ENCODE data around the gene UGT1A5.

Gene UGT1A5

DNA sequence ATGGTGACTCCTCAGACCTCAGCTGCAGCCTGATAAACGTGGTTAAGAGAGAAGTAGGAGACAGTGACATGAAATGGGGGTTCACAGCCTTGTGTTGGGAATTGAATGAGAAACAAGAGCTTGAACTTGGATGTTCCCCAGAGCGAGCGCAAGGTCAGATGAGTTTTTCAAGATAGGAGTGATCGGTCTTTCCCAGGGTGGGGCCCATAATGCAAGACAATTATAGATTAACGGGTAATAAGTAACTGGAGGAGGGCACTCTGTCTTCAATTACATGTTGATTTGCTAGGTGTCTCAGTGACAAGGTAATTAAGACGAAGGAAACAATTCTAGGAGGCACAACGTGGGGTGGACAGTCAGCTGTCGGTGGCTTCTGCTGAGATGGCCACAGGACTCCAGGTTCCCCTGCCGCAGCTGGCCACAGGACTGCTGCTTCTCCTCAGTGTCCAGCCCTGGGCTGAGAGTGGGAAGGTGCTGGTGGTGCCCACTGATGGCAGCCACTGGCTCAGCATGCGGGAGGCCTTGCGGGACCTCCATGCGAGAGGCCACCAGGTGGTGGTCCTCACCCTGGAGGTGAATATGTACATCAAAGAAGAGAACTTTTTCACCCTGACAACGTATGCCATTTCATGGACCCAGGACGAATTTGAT, at the start of gene UGT1A5:
TSS of gene UGT1A5 (plus strand) at position 297 of the 651 bp plus-strand sequence. CDS start at position 382, 85 bp downstream.
- DNase-seq: no peak

DNA sequence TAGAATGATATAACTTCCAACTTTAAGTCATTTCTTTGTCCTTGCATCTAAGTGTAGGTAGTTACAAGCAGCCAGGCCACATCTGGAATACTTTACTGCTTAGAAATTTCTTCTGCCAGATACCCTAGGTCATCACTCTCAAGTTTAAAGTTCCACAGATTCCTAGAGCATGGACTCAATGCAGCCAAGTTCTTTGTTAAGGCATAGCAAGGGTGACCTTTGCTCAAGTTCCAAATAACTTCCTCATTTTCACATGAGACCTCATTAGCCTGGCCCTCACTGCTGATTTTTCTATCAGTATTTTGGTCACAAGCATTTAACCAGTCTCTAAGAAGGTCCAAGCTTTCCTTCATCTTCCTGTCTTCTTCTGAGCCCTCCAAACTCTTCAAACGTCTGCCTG, 48.8 kb upstream of the UGT1A5 start:
- DNase-seq: no peak

DNA sequence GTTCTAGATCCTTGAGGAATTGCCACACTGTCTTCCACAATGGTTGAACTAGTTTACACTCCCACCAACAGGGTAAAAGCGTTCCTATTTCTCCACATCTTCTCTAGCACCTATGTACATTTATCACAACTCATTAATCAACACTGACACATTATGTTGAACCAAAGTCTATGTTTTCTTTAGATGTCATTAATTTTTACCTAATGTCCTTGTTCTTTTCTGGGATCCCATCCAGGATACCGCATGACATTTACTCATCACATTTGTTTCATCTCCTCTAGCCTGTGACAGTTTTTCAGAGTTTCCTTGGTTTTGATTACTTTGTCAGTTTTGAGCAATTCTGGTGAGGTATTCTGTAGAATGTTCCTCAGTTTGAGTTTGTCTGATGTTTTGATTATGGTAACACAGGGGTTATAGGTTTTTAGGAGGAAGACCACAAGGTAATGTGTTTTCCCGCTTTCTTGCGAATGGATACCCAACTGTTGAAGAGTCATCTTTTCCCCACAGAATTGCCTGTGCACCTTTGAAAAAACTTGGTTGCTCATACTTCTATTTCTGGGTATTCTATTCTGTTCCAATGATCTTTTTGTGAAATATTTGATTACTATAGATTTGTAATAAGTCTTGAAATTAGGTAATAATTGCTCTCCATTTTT, 44.0 kb upstream of the UGT1A5 start:
- DNase-seq: no peak

DNA sequence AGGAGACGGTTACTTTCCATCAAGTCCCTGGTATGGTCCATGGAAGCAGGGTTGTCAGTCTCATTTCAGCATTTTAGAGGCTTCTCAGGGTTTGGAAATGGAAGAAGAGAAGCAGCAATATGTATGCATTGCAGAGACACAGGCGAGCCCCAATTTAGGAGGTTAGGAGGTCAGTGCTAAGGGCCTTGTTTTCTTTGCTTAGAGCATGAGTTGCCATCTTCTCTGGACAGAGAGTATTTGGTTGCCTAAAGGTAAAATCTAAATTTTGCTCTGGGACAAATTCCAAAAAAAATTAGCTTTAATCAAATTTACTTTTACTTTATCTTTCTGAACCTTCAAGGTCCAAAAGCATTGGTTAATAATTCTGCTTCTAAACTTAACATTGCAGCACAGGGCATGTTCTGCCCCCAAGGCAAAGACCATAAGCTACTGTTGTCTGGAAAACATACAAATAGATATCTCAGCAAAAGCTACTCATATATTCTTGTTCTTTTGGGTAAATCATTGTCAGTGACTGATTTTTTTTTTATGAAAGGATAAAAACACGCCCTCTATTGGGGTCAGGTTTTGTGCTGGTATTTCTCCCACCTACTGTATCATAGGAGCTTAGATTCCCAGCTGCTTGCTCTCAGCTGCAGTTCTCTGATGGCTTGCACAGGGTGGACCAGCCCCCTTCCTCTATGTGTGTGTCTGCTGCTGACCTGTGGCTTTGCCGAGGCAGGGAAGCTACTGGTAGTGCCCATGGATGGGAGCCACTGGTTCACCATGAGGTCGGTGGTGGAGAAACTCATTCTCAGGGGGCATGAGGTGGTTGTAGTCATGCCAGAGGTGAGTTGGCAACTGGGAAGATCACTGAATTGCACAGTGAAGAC, 41.2 kb upstream of the UGT1A5 start, which contains the start of gene UGT1A9:
TSS of gene UGT1A9 (plus strand) at position 609 of the 872 bp plus-strand sequence. CDS start at position 646, 37 bp downstream.
- no peak for DNase-seq

DNA sequence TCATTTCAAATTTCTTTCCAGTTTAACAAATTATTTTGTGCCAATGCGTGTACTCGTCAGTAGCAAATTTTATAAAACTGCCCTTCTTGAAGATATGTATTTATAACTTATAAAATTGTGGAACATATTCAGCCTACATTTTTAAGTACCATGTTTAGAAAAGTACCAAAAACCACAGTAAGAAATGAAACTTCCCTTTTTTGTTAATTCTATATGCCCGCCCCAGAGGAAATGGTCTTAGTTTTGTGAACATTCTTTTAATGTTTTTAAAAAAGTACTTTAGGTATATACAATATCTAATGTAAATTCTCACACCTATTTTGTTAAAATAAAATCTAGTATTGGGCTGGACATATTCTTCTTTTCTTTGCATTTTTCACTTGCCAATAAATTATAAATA, 39.8 kb upstream of the UGT1A5 start:
- no peak for DNase-seq

DNA sequence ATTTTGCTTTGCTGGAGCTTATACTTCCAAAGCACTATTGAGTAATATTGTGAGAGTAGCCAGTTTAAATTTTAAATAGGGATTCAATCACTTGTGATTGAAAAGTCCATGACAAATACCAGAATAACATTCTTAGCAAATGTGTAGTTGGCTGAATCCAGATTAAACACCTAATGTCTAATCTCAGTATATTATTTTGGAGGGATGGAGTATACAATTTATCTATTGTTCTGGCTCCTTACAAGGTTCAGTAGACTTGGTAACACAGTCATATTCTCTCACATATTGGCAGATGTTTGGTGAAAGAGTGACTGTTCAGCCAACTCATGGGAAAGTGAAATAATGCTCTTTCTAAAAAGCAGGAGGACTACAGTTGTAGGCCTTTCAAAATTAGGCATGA, 38.8 kb upstream of the UGT1A5 start:
- DNase-seq: no peak

DNA sequence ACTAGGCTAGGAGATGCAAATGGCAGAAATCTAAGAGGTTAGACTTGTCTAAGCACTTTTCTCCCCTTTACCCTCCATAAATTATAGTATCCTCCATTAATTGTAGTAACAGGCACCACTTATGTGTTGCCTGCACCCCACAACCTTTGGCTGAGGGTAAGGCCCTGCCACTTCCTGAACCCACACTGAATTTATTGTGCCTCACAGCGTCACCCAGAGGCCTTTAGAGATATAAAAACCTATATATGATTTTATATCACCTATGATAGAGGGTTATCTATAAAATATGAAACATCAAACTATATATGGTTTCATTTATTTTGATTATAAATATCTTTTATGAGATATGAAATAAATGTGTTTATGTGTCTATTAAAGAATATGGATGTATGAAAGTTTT, 38.4 kb upstream of the UGT1A5 start:
- no peak for DNase-seq

DNA sequence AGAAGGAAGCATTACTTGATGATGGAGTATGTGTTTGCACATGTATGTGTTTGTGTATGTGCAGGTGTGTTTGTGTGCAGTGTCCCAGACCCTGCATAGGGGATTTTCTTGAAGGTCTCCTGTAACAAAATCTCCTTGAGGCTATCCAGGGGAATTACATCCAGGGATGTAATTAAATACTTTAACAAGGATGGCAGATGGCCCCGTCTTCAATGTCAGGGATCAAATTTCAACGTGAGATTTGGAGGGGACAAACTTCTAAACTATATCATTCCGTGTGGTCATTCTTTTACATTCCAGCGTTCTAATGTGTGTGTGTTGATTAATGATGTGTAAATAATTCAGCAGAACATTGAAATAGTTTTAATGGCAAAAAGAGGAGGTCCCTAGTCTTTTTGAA, 37.7 kb upstream of the UGT1A5 start:
- no peak for DNase-seq

DNA sequence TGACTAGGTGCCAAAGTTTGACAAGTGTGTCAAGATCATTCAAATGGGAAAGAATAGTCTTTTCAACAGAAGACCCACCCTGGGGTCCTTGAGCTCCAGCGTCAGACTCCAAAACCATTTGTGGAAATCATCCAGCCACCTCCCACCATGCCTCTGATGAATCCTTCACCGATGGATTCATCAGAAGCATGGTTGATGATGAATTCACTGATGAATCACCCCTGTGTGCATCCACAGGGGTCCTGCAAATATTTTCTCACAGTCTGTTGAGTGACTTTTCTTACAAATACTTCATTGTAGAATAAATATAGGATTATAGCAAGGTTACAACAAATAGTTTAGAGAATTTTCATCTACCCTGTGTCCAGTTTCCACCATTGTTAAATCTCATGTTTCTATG, 36.7 kb upstream of the UGT1A5 start:
- DNase-seq: no peak

DNA sequence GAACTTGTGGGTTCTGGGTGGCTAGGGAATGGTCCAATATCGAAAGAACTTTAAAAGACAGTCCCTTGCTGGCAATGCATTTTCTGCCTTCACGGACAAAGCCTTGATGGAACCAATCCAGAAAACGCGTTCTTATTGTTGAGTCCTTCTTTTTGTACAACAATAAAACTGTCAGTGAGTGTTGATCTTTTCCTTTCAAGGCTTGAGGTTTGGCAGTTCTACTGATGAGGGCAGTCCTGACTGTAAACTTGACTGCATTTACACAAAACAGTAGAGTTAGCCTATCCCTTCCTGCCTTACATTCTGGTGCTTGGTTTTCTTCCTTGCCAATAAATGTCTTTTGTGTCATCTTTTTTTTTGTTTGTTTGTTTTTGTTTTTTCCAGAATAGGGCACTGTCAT, 33.5 kb upstream of the UGT1A5 start:
- no peak for DNase-seq

DNA sequence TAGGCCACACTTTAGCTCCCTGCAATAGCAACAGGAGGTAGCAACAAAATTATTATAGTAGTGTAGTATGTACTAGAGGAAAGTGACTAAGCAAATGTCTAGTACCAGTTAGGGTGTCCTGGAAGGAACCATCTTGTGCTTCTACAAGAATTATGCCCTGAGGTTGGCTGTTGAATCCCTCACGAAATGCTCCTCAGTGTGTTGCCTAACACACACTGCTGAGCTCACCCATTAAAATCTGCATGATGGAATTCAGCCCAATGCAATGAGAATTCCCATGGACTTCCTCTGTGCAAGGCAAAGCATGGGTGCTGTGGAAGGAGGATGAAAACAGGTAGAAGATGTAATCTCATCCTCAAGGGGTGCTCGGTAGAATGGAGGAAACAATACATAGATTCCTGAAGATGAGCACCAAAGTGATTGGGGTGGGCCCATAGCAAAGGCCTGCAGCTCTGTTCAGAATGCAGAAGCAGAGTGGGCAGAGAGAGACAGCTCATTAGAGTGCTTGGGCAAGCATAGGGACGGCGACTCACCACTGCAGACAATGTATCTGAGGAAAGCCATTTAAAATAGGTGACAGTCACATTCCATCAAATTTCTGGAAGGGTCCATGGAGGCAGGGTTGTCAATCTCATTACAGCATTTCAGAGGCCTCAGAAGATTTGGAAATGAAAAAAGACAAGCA, 32.2 kb upstream of the UGT1A5 start:
- DNase-seq: no peak

DNA sequence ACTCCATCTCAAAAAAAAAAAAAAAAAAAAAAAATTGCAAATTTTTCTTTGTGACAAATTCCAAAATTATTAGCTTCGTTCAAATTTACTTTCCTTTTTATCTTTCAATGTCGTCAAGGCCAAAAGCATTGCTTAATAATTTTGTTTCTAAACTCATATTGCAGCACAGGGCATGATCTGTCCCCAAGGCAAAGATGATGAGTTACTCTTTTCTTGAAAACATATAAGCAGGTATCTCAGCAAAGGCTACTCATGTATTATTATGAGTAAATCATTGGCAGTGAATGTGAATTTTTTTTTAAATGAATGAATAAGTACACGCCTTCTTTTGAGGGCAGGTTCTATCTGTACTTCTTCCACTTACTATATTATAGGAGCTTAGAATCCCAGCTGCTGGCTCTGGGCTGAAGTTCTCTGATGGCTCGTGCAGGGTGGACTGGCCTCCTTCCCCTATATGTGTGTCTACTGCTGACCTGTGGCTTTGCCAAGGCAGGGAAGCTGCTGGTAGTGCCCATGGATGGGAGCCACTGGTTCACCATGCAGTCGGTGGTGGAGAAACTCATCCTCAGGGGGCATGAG, 31.1 kb upstream of the UGT1A5 start, which contains the start of gene UGT1A7:
TSS of gene UGT1A7 (plus strand) at position 381 of the 579 bp plus-strand sequence. CDS start at position 418, 37 bp downstream.
- DNase-seq: no peak

DNA sequence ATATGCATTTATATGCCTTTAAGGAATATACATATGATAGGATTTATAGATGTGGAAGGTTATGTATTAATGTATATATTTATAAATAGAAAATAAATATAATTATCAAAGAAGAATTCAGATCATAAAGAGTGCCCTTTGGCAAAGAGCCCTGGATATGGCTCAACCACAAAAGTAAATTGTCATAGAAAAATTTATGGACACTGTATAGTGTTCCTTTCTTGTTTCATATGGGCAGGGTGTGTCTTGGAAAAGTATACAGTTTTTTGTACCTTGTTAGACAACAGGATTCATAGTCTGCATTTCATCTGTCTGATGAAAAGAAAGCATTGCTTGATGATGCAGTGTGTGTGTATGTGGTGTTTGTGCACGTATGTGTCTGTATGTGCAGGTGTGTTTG, 28.1 kb upstream of the UGT1A5 start:
- DNase-seq: no peak

DNA sequence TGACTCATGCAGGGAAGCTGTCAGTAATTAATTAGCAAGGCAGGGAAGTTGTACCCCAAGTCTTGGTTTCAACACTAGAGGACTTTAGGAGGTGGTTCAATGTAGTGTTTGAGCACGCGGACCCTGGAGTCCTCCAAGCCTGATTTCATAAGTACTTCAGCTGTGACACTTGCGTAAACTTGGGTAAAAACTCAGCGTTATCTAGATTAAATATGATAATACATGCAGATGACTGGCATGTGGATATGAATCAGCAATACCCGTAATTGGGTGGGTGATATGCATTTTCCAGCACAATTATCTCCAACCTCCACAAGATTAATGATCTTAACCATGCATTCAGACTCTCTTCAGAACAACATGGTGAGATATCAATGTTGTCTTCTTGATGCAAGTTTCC, 25.8 kb upstream of the UGT1A5 start:
- no peak for DNase-seq

DNA sequence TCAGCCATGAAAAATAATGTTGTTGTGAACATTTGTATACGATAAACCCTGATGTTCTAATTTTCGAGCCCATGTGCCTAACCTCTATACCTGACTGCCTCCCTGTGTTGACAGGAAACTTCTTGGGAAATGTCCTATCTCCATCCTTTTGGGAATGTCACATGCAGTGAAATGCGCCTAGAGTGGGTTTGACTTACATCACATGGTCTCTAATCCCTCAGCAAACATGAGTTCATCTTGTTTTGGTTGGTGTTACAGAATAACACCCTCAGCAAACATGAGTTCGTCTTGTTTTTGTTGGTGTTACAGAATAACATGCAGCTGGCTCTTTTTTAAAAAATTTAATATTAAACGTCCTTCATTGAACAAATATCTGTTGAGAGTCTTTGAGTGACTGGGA, 24.4 kb upstream of the UGT1A5 start:
- DNase-seq: no peak

DNA sequence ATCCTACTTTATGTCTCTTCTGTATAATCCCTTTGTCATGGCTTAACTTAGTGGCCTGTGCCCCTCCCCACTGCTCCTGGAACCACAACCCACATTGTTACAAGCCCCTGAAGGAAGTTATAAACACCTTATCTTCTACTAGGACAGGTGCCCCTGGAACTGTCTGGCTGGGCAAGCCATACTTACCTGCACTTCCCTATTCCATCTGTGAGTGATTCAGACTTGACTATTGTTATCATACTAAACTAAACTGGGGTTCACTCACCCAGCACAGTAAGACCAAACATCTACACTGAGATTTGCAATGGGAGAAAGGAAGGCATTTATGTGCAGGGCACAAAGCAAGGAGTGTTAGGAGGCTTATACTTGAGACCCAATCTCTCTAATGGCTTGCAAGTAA, 23.7 kb upstream of the UGT1A5 start:
- no peak for DNase-seq

DNA sequence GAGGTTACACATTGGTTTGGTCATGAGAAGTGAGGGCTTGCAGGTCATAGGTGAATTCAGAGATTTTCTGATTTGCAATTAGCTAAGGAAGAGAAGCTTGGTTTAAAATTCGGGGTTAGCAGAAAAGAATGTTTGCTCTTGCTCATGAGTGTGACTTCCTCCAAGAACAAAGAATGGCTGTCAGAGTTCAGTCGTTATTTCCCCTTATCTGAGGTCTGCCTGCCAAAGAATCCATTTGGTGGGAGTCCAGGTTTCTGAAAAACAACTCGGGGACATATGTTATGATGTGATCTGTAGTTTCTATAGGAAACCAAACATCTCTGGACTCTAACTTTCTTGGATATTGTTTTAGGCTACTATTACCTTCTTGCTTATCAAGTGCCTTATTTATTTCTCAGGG, 23.2 kb upstream of the UGT1A5 start:
- no peak for DNase-seq

DNA sequence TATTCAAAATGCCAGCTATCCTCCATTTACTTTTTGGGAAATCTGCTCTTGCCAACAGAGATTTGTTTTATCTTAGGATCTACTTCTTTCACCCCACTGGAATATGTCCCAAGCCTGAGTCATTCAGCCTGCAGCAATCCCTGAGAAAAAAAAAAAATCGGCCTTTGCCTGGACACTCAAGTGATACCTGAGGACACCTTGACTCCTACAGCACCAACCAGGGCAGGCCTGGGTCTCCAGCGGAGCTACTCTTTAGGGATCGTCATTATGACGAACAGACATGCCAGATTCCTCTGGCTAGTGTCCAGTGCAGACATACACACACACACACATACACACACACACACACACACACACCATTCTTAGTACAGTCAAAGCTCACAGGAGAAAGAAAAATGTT, 22.3 kb upstream of the UGT1A5 start:
- DNase-seq: no peak

DNA sequence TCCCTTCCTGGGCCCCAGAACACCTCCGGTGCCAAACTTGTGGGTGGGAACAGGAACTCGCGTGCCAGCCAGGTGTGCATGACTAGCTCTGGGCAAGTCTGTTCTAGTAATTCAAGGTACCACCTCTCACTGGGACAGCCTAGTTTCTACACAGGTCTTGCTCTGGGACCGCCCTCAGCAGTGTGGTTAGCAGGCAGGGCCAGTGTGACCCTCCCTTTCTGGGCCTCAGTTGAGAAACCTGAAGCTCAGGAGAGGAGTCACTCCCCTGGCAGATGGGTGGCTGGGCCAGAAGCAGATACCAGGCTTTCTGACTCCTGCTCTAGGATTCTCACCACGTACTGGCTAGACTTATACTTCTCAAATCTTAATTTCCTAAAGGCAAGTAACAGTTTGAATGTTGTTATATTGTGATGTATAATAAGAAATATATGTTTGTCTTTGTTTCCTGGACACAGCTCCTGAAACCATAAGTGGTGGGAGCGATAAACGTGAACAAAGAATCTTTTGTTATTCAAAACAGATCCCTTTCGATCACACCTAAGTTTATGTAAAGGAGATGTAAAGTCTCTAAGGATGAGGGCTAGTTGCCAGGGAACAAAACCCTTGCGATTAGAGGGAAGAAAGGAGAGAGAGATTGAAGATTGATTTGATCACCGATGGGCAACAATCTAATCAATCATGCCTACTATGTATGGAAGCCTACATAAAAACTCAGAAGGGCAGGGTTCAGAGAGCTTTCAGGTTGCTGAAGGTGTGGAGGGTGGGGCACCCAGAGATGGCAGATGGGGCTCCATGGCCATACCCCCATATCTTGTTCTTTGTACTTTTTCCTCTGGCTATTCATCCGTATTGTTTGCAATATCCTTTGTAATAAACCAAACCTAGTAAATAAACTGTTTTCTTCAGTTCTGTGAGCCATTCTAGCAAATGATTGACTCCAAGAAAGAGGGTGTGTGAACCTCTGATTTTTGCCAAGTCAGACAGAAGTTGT, 21.0 kb upstream of the UGT1A5 start:
- DNase-seq: no peak

DNA sequence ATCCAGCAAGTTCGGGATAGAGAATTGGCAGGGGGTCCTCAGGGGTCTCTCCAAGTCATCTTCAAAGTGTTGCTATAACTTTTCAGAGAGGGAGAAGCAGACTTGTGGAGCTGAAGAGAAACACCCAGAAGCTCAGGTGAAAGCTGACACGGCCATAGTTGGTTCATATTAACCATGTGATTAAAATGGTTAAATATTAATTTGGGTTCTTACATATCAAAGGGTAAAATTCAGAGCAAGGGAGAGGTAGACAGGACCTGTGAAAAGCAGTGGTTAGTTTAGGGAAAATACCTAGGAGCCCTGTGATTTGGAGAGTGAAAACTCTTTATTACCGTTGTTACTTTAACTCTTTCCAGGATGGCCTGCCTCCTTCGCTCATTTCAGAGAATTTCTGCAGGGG, 20.1 kb upstream of the UGT1A5 start, which contains the start of gene UGT1A6:
TSS of gene UGT1A6 (plus strand) at position 243 of the 400 bp plus-strand sequence. CDS start at position 358, 115 bp downstream.
- no peak for DNase-seq

DNA sequence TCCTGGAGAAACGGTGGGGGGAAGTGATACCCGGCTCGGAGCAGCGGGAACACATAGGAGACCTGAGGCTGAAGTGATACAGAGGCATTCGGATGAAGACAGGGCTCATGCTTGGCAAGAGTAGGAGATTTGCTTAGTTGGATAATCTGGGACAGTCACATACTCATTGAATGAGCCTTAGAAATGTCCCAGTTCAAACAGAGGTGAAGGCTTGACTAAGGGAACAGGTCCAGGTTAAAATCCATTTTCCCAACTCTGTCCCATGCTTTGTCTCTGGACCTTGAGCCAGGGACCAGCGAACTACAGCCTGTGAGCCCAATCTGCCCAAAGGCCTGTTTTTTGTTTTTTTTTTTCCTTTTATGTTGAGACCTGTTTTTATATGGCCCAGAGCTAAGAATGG, 18.7 kb upstream of the UGT1A5 start:
- no peak for DNase-seq

Data from activated gamma-delta T cell (primary cell).